ENCODE data around the gene CX3CR1. TPM values are rescaled to one million over a fixed set of nuclear protein-coding genes. Genes with fewer than 3 reads are reported as not detected.

CX3CR1 gene
- total RNA-seq, 4 donors from 2014 or later, result 1.1 to 7.6 (median 2.1) TPM; not detected in 1

DNA sequence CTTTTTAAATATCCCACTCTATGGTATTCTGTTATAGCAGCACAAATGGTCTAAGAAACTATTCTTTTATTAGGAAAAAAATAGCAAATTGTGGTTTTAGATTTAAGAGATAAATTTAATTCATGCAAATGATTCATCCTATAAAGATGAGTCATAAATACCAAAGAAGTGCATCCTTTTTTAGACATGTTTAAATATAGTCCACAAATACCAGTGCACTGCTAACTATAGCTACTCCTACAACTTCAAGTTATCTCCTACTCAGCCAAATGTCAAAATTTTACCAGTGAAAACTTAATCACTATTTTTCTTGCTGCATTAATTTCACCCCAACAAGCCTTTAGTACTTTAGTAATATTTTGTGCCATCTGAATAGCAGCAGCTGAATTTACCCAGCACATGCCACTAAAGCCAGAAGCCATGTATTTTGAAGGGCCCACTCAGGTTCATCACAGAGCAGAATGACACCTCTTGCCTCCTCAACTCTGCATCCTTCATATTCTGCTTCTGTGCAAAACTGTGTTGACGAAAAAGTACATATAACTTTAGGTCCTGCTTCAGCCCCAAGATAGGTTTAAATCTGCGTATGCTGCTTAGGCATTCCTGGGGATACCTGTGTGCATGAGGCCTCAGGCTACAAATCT is 24.9 kb downstream of the CX3CR1 start:
- peaks cover 0 to 3% of the 10 kb centered on the region in 2 donors for H3K4me1 ChIP-seq
- H3K36me3 ChIP-seq, result no peaks in the 10 kb centered on the region
- intact Hi-C loops (cut with DNase I; ENCODE audit: low total_unique reads), result no loop called here
- no peaks in the 10 kb centered on the region for H3K9me3 ChIP-seq
- DNase-seq, result no peak
- H3K27ac ChIP-seq, result peak overlapping the region in 1 of 2 donors; percentile 67
- H3K4me3 ChIP-seq, result no peak overlapping the region
- TF ChIP-seq, protein P1, sequence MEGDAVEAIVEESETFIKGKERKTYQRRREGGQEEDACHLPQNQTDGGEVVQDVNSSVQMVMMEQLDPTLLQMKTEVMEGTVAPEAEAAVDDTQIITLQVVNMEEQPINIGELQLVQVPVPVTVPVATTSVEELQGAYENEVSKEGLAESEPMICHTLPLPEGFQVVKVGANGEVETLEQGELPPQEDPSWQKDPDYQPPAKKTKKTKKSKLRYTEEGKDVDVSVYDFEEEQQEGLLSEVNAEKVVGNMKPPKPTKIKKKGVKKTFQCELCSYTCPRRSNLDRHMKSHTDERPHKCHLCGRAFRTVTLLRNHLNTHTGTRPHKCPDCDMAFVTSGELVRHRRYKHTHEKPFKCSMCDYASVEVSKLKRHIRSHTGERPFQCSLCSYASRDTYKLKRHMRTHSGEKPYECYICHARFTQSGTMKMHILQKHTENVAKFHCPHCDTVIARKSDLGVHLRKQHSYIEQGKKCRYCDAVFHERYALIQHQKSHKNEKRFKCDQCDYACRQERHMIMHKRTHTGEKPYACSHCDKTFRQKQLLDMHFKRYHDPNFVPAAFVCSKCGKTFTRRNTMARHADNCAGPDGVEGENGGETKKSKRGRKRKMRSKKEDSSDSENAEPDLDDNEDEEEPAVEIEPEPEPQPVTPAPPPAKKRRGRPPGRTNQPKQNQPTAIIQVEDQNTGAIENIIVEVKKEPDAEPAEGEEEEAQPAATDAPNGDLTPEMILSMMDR (IDR thresholded peaks at IDR 0.05), result no peak
- no peak for TF ChIP-seq POLR2A (IDR thresholded peaks at IDR 0.05)
- H3K27me3 ChIP-seq, result no peaks in the 10 kb centered on the region

DNA sequence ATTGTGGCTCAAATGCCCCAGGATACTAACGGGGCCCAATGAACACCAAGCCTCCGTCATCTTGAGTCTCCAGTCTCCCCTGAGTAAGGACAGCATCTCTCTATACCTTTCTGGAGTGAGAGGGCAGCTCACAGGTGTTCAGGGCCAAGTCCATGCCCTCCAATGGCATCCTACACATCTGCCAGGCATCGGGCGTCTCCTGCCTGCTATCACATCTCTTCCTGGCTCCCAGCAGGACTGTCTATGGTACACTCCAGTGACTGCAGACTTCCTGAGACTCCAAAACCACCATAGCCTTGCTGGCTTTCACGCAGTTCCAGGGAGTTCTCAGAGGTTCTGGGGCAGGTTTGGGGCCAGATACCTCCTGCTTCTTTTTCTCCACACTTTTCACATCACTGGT is 28.3 kb downstream of the CX3CR1 start:
- intact Hi-C loops (cut with DNase I; ENCODE audit: low total_unique reads), result no loop called here
- no peak for TF ChIP-seq POLR2A (IDR thresholded peaks at IDR 0.05)
- TF ChIP-seq, protein P1 (IDR thresholded peaks at IDR 0.05), result no peak

GRCh38 chr3:39250116-39250747 is 29.6 kb downstream of the CX3CR1 start:
- H3K27me3 ChIP-seq, result no peaks in the 10 kb centered on the region
- DNase-seq, result no peak
- H3K4me3 ChIP-seq, result no peak overlapping the region
- intact Hi-C loops (cut with DNase I; ENCODE audit: low total_unique reads), result no loop called here
- TF ChIP-seq POLR2A (IDR thresholded peaks at IDR 0.05), result no peak
- TF ChIP-seq, protein P1 (IDR thresholded peaks at IDR 0.05), result no peak
- H3K4me1 ChIP-seq, result peaks cover 0 to 7% of the 10 kb centered on the region in 2 donors
- peak overlapping the region; percentile 40 to 69 for H3K27ac ChIP-seq
- no peaks in the 10 kb centered on the region for H3K36me3 ChIP-seq
- H3K9me3 ChIP-seq, result no peaks in the 10 kb centered on the region

More for the DNA sequence above, 28.3 kb downstream of the CX3CR1 start:
- no peaks in the 10 kb centered on the region for H3K36me3 ChIP-seq
- H3K9me3 ChIP-seq, result no peaks in the 10 kb centered on the region
- no peaks in the 10 kb centered on the region for H3K27me3 ChIP-seq
- peaks cover 0 to 7% of the 10 kb centered on the region in 2 donors for H3K4me1 ChIP-seq
- no peak overlapping the region for H3K27ac ChIP-seq
- no peak for DNase-seq
- H3K4me3 ChIP-seq, result no peak overlapping the region

DNA sequence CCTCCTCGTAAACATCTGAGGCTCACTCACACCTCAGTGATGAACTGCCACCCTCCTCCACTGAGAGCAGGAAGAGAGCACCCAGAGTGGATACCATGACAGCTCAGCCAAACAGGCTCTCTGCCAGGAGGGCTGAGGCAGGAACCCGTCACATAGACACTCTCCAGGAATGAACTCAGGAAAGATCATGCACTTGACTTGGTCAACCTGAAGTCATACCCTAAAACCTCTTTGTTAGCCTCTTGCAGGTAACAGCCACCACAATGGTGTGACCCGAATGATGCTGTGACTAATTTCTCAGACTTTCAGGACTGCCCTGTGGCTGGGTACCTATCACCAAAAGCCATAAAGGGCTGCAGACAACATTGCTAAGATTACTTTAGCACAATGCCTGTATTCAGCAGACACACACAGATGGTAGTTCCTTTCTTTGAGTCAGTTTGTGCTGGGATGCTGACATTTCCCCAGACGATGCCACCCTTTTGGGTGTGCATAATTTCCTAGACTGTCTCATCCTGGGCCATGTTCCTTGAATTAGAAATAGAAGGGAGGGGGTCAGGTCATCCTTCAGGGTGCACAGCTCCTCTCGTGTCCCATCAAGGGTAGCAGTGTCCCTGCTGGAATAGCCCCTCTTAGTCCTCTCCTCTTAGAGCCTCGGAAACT is 30.3 kb downstream of the CX3CR1 start:
- no peak overlapping the region for H3K4me3 ChIP-seq
- intact Hi-C loops (cut with DNase I; ENCODE audit: low total_unique reads), result no loop called here
- DNase-seq, result peak; percentile 42 to 44
- no peaks in the 10 kb centered on the region for H3K9me3 ChIP-seq
- TF ChIP-seq POLR2A (IDR thresholded peaks at IDR 0.05), result no peak
- TF ChIP-seq, protein P1 (IDR thresholded peaks at IDR 0.05), result no peak
- H3K27ac ChIP-seq, result peak overlapping the region in 1 of 2 donors; percentile 69
- H3K4me1 ChIP-seq, result peaks cover 0 to 4% of the 10 kb centered on the region in 2 donors
- H3K36me3 ChIP-seq, result no peaks in the 10 kb centered on the region
- no peaks in the 10 kb centered on the region for H3K27me3 ChIP-seq

DNA sequence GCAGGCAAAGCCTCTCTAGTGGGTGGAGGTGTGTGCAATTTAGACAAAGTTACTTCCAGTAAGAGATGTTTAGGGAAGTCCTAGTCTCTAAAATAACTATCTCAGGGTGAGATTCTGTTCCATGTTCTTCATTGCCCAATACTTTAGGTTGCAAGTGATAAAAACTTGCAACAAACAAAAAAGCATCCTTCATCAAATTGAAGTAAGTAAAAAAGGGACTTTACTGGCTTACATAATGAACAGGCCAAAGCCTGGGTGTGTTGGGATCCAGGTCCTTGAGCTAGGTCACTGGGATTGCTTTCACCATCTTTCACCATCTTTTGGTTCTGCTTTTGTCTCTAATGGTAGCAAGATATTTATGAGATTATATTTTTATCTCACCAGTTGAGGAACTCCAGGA is 38.3 kb downstream of the CX3CR1 start:
- no peaks in the 10 kb centered on the region for H3K9me3 ChIP-seq
- DNase-seq, result no peak
- H3K4me3 ChIP-seq, result no peak overlapping the region
- no peak overlapping the region for H3K27ac ChIP-seq
- TF ChIP-seq, protein P1 (IDR thresholded peaks at IDR 0.05), result no peak
- TF ChIP-seq POLR2A (IDR thresholded peaks at IDR 0.05), result no peak
- intact Hi-C loops (cut with DNase I; ENCODE audit: low total_unique reads), result no loop called here
- H3K36me3 ChIP-seq, result no peaks in the 10 kb centered on the region
- H3K27me3 ChIP-seq, result no peaks in the 10 kb centered on the region
- no peaks in the 10 kb centered on the region for H3K4me1 ChIP-seq

Measured in uterus (tissue), 4 donors.